Measurements from ENCODE around the gene C2orf72. TPM values are rescaled to one million over a fixed set of nuclear protein-coding genes. Genes with fewer than 3 reads are reported as not detected.
A peak's percentile ranks its signal among the peaks of the same experiment; 100 is the strongest.

Gene C2orf72
- total and polyA plus RNA-seq, 2 of the 13 experiments (the other 11 are each of a cell fraction or from before 2014, with no cell fraction given), result 147 to 203 TPM

- TF ChIP-seq ARID5B (CRISPR knock-in tag; IDR thresholded peaks at IDR 0.05) (peak; percentile 68), ZNF761 (CRISPR knock-in tag; conservative IDR thresholded peaks at IDR 0.05) (0 out of 2 replicates have a peak, but pooled peaks have one; percentile 9), ZNF407 (CRISPR knock-in tag; IDR thresholded peaks at IDR 0.05; ENCODE audit: not compliant biosample characterization) (no peak), IRX3 (CRISPR knock-in tag; IDR thresholded peaks at IDR 0.05; ENCODE audit: borderline replicate concordance, low read depth) (no peak), KAT7 (CRISPR knock-in tag; IDR thresholded peaks at IDR 0.05; ENCODE audit: borderline replicate concordance) (no peak), ZNF704 (CRISPR knock-in tag; IDR thresholded peaks at IDR 0.05; ENCODE audit: borderline replicate concordance) (no peak), ZUFSP (CRISPR knock-in tag; IDR thresholded peaks at IDR 0.05; ENCODE audit: borderline replicate concordance) (no peak), ZBTB42 (CRISPR knock-in tag; IDR thresholded peaks at IDR 0.05) (no peak), CHD2 (IDR thresholded peaks at IDR 0.05; ENCODE audit: low read depth, low read length) (no peak), ZNF816 (CRISPR knock-in tag; IDR thresholded peaks at IDR 0.05; ENCODE audit: borderline replicate concordance) (no peak; the same call in 1 of the 2 replicates), ZSCAN12 (CRISPR knock-in tag; IDR thresholded peaks at IDR 0.05) (no peak), STAT5B (CRISPR knock-in tag; IDR thresholded peaks at IDR 0.05) (no peak)
Measured at GRCh38 chr2:231007286-231008098, 29.8 kb upstream of the C2orf72 start (continued).

All from HepG2 (cell line).